ENCODE data around the gene ZNF284. TPM values are rescaled to one million over a fixed set of nuclear protein-coding genes. Genes with fewer than 3 reads are reported as not detected.

Gene ZNF284
- total RNA-seq = 1 to 10 TPM; 2.0 to 2.7 (median 2.4) TPM
- polyA plus RNA-seq = 1.00 TPM
- long read RNA-seq, donor 1, full-length matches to known transcripts = 3 of 5 reads
- long read RNA-seq, donor 1, partial matches to known transcripts = 0 of 5 reads
- long read RNA-seq, donor 1, other reads (novel, unspliced or antisense) = 2 of 5 reads
- long read RNA-seq, donor 2, full-length matches to known transcripts = 1 of 1 reads
- long read RNA-seq, donor 2, partial matches to known transcripts = 0 of 1 reads
- long read RNA-seq, donor 2, other reads (novel, unspliced or antisense) = 0 of 1 reads
- long read RNA-seq, donor 3, full-length matches to known transcripts = 2 of 4 reads
- long read RNA-seq, donor 3, partial matches to known transcripts = 0 of 4 reads
- long read RNA-seq, donor 3, other reads (novel, unspliced or antisense) = 2 of 4 reads
- long read RNA-seq, donor 4, full-length matches to known transcripts = 3 of 3 reads
- long read RNA-seq, donor 4, partial matches to known transcripts = 0 of 3 reads
- long read RNA-seq, donor 4, other reads (novel, unspliced or antisense) = 0 of 3 reads

DNA sequence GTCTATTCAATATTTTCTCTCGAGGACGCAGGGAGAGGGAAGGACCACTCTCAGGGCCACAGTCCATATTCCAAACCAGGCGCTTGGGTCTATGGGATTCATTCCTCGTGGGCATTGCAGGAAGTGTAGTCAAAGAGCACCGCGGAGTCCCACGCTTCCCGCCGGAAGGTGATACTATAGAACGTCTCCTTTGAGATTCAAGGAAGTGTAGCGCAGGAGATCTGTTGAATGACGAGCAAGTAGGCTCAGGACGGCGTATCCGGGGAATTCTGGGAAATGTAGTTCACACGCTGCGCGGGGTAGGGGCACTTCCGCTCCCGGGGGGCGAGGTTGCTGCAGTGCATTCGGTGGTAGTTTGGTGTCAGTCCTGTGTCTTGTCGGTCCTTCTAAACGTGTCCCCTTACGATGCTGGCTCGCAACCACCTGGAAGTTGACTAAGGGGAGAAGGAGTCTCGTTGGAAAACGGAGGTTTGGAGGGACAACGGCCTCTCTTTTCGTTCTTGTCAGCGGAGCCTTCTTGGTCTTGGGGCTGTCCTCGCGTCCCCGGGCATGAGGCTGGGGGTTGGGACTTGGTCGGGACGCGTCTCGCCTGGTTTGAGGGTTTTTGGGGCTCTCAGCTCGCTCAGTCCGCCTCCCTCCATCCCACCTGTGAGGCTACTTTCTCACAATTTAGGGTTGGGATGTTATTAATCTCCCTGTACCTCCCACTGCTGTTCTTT is at the start of gene ZNF284:
TSS of gene ZNF284 (plus strand) at position 336 of the 719 bp plus-strand sequence. CDS start 4,231 bp downstream, outside the sequence.
- DNase-seq = peak; percentile 87 to 90 (median 90)

DNA sequence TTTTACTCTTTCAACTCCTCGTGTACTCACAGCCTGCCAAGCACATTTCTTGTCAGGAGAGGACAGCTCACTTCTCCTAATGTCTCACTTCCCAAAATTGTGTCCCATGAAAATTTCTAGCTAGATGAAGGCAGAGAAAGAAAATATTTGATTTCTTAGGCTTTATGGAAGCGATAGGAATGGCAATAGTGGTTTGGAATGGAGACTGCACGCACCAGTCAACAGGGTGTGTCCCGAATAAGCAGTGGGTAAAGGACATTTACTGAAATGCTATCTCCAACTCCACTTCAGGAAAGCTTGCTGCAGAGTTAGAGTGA is 47.1 kb upstream of the ZNF284 start:
- ATAC-seq (no peak), DNase-seq (no peak)
- Histone ChIP-seq H3K27ac (ENCODE audit: low read length) (peak overlapping the region; percentile 43), H3K9me3 (ENCODE audit: control insufficient read depth, low read length) (peaks cover 6% of the 10 kb centered on the region), H3K27me3 (ENCODE audit: control insufficient read depth, insufficient read depth) (no peaks in the 10 kb centered on the region), H3K4me3 (ENCODE audit: low read length) (peak overlapping the region; percentile 71), H3K4me1 (ENCODE audit: control insufficient read depth, insufficient read depth, low read length) (peaks cover 1% of the 10 kb centered on the region)
- 36% methylated on average over 4 of the region's 4 CpGs for WGBS
- intact Hi-C loops (cut with DNase I) = no loop called here

More for the DNA sequence above, at the start of gene ZNF284:
- Histone ChIP-seq H3K9me3 (ENCODE audit: control insufficient read depth, low read length) (no peaks in the 10 kb centered on the region), H3K4me1 (ENCODE audit: control insufficient read depth, insufficient read depth, low read length) (no peaks in the 10 kb centered on the region), H3K27ac (ENCODE audit: low read length) (peak within 1 kb of the TSS; percentile 46), H3K4me3 (ENCODE audit: low read length) (peak within 1 kb of the TSS; percentile 76), H3K27me3 (ENCODE audit: control insufficient read depth, insufficient read depth) (no peaks in the 10 kb centered on the region)
- ATAC-seq = peak; percentile 99 to 100
- intact Hi-C loops (cut with DNase I) = no loop called here
- WGBS = under 1% methylated on average over 40 of the region's 40 CpGs

DNA sequence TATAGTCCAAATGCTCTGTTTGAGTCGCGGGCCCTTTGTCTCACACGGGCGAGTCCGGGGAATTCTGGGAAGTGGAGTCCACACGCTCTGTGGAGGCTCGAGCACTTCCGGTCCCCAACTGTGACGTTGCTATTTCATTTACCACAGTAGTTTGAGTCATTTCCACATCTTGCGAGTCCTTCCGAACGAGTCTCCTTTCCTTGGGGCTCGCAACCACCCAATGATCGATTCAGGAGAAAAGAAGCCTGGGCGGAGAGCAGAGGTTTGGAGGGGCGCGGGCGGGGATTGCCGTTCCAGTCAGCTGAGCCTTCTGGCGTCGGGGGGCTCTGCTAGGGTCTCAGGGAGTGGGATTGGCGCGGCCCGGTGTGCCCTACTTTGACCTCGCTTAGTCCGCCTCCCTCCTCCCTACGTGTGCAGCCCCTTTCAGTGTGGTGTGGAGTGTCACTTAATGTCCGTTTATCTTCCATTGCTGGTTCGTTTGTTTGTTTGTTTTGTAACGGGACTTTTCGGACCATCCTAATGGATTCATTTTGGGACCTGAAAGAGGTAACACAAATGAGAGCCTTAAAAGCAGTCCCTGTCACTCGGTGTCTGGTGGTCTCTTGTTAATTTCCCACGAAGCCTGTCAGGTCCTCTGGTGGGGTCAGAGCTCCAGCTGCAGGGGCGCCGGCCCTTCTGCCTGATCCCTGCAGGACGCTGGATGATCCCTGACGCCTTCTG is 46.6 kb upstream of the ZNF284 start, which contains the start of gene ZNF222:
TSS of gene ZNF222 (plus strand) at position 163 of the 720 bp plus-strand sequence. CDS start at position 221, 58 bp downstream.
- Histone ChIP-seq H3K4me3 (ENCODE audit: low read length) (peak within 1 kb of the TSS; percentile 71), H3K27me3 (ENCODE audit: control insufficient read depth, insufficient read depth) (no peaks in the 10 kb centered on the region), H3K4me1 (ENCODE audit: control insufficient read depth, insufficient read depth, low read length) (peaks cover 1% of the 10 kb centered on the region), H3K9me3 (ENCODE audit: control insufficient read depth, low read length) (peaks cover 6% of the 10 kb centered on the region), H3K27ac (ENCODE audit: low read length) (peak within 1 kb of the TSS; percentile 43)
- 2% methylated on average over 37 of the region's 37 CpGs for WGBS
- intact Hi-C loops (cut with DNase I) = no loop called here
- ATAC-seq (peak; percentile 99 to 100), DNase-seq (peak; percentile 87 to 93 (median 87))

DNA sequence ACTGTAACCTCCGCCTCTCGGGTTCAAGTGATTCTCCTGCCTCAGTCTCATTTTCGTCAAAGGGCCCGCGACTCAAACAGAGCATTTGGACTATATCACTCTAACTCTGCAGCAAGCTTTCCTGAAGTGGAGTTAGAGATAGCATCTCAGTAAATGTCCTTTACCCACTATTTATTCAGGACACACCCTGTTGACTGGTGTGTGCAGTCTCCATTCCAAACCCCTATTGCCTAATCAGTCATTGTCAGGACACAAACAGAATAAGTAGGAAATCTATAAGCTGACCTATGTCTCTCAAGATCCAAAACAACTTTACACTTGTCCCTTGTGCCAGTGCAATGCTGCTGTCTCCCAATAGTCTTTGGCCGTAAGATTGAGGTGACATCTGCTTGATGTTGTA is 45.3 kb upstream of the ZNF284 start:
- intact Hi-C loops (cut with DNase I) = no loop called here
- H3K4me1 ChIP-seq (ENCODE audit: control insufficient read depth, insufficient read depth, low read length) = peaks cover 1% of the 10 kb centered on the region
- WGBS = 97% methylated on average over 6 of the region's 6 CpGs
- H3K27ac ChIP-seq (ENCODE audit: low read length) = no peak overlapping the region
- H3K27me3 ChIP-seq (ENCODE audit: control insufficient read depth, insufficient read depth) = no peaks in the 10 kb centered on the region
- no peak for ATAC-seq
- DNase-seq = no peak
- H3K9me3 ChIP-seq (ENCODE audit: control insufficient read depth, low read length) = peaks cover 13% of the 10 kb centered on the region
- H3K4me3 ChIP-seq (ENCODE audit: low read length) = no peak overlapping the region

DNA sequence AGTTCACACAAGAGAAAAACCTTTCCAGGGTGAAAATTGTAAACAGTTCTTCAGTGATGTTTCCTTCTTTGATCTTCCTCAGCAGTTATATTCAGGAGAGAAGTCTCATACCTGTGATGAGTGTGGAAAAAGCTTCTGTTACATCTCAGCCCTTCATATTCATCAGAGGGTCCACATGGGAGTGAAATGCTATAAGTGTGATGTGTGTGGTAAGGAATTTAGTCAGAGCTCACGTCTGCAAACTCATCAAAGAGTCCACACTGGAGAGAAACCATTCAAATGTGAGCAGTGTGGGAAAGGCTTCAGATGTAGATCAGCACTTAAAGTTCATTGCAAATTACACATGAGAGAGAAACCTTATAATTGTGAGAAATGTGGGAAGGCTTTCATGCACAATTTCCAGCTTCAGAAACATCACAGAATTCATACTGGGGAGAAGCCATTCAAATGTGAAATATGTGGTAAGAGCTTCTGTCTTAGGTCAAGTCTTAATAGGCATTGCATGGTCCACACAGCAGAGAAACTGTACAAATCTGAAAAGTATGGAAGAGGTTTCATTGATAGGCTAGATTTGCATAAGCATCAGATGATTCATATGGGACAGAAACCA is 39.9 kb upstream of the ZNF284 start:
- no peak overlapping the region for H3K4me3 ChIP-seq (ENCODE audit: low read length)
- intact Hi-C loops (cut with DNase I) = no loop called here
- no peak overlapping the region for H3K27ac ChIP-seq (ENCODE audit: low read length)
- no peaks in the 10 kb centered on the region for H3K4me1 ChIP-seq (ENCODE audit: control insufficient read depth, insufficient read depth, low read length)
- peaks cover 27% of the 10 kb centered on the region for H3K9me3 ChIP-seq (ENCODE audit: control insufficient read depth, low read length)
- ATAC-seq (no peak), DNase-seq (no peak)
- H3K27me3 ChIP-seq (ENCODE audit: control insufficient read depth, insufficient read depth) = no peaks in the 10 kb centered on the region
- 85% methylated on average over 1 of the region's 1 CpG for WGBS

DNA sequence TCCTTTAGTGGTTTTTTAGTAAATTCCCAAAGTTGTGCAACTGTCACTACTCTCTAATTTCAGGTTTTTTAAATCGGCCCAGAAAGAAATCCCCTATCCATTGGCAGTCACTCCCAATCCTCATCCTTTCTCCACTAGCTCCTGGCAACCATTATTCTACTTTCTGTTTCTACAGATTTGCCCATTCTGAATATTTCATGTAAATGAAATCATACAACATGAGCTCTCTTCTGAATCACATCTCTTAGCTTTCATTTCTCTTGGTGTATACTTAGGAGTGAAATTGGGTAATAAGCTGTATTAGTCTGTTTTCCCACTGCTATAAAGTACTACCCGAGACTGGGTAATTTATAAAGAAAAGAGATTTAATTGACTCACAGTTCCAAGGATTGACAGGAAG is 29.8 kb upstream of the ZNF284 start:
- intact Hi-C loops (cut with DNase I) = no loop called here
- H3K4me3 ChIP-seq (ENCODE audit: low read length) = no peak overlapping the region
- no peaks in the 10 kb centered on the region for H3K9me3 ChIP-seq (ENCODE audit: control insufficient read depth, low read length)
- H3K27me3 ChIP-seq (ENCODE audit: control insufficient read depth, insufficient read depth) = no peaks in the 10 kb centered on the region
- DNase-seq = no peak
- H3K4me1 ChIP-seq (ENCODE audit: control insufficient read depth, insufficient read depth, low read length) = no peaks in the 10 kb centered on the region
- WGBS = 75% methylated on average over 2 of the region's 2 CpGs
- ATAC-seq = no peak
- no peak overlapping the region for H3K27ac ChIP-seq (ENCODE audit: low read length)

DNA sequence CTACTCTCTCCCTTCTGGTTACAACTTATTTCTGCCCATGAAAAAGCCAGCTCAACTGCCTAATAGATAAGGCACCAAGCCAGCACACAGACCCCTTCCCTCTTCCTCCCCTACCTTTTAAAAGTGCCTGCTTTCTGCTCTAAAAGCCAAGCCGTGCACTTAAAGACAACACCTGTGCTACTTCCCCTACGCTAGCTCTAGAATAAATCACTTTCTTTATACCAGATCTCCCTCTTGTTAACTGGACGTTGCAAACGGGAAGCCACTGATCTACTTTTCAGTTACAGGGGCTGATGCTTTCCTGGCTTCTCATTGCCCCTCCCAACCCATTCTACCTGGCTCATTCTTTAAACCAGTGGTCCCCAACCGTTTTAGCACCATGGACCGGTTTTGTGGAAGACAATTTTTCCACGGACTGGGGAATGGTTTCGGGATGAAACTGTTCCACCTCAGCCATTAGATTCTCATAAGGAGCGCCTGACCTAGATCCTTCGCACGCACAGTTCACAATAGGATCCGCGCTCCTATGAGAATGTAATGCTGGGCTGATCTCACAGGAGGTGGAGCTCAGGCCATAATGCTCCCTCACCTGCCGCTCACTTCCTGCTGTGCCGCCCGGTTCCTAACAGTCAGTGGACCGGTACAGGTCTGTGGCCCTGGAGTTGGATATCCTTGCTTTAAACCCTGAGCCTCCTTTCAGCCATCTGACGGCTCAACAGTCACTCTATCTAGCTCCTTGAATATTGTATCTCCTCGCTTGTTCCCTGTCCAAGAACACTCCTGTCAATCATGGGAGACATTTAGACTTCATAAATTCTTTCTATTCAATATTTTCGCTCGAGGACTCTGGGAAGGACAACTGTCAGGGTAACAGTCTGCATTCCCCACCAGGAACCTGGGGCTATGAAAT is 21.0 kb upstream of the ZNF284 start:
- no peak for DNase-seq
- peak overlapping the region; percentile 99 for H3K4me3 ChIP-seq (ENCODE audit: low read length)
- no peaks in the 10 kb centered on the region for H3K9me3 ChIP-seq (ENCODE audit: control insufficient read depth, low read length)
- intact Hi-C loops (cut with DNase I) = no loop called here
- ATAC-seq = peak; percentile 20 to 31
- H3K27ac ChIP-seq (ENCODE audit: low read length) = peak overlapping the region; percentile 76
- H3K27me3 ChIP-seq (ENCODE audit: control insufficient read depth, insufficient read depth) = no peaks in the 10 kb centered on the region
- peaks cover 7% of the 10 kb centered on the region for H3K4me1 ChIP-seq (ENCODE audit: control insufficient read depth, insufficient read depth, low read length)
- WGBS = 10% methylated on average over 21 of the region's 21 CpGs

DNA sequence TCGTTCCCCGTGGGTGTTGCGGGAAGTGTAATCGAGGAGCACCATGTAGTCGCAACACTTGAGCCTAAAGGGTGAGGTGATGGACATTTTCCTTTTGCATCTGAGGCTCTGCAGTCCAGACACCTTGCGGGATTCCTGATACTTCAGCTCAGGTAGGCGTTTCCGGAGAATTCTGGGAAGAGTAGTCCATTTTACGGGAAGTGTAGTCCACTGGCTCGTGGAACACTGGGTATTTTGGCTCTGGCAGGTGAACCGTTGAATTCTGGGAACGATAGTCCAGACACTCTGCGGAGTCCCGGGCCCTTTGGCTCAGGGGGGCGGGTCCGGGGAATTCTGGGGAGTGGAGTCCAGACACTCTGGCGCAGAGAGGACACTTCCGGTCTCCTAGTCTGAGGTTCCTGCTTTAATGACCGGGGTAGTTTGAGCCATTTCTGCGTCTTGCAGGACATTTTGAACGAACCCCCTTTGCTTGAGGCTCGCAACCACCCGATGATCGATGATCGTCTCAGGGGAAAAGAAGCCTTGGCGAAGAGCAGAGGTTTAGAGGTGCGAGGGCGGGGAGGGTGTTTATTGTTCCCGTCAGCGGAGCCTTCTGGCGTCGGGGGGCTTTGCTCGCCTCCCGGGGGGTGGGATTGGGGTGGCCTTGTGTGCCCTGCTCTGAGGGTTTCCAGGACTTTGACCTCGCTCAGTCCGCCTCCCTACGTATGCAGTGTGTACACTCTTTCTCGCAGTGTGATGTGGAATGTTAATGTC is 20.1 kb upstream of the ZNF284 start, which contains the start of gene ZNF223:
TSS of gene ZNF223 (plus strand) at position 387 of the 753 bp plus-strand sequence. CDS start 3,141 bp downstream, outside the sequence.
- under 1% methylated on average over 38 of the region's 38 CpGs for WGBS
- no peaks in the 10 kb centered on the region for H3K27me3 ChIP-seq (ENCODE audit: control insufficient read depth, insufficient read depth)
- ATAC-seq = peak; percentile 100
- H3K27ac ChIP-seq (ENCODE audit: low read length) = peak within 1 kb of the TSS; percentile 76
- H3K4me3 ChIP-seq (ENCODE audit: low read length) = peak within 1 kb of the TSS; percentile 99
- peak; percentile 95 to 97 (median 97) for DNase-seq
- peaks cover 7% of the 10 kb centered on the region for H3K4me1 ChIP-seq (ENCODE audit: control insufficient read depth, insufficient read depth, low read length)
- H3K9me3 ChIP-seq (ENCODE audit: control insufficient read depth, low read length) = no peaks in the 10 kb centered on the region
- intact Hi-C loops (cut with DNase I) = no loop called here

DNA sequence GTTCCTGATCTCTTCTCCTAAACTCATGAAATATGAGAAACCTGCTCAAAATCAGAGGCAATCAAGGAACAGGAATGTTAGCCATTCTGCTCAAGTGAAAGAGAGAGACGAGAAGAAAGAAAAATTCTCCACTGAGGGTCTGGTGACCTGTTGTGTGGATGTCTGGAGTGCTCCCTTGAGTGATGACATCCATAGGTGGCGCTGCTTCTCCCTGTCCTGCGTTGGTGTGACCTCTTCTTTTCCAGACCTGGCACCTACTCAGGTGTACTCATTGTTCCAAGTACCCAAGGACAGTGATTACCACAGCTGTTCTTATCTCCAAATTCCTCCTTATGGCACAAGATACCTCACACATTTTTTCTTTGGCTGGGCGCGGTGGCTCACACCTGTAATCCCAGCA is 16.1 kb upstream of the ZNF284 start:
- H3K4me1 ChIP-seq (ENCODE audit: control insufficient read depth, insufficient read depth, low read length) = peaks cover 7% of the 10 kb centered on the region
- H3K9me3 ChIP-seq (ENCODE audit: control insufficient read depth, low read length) = no peaks in the 10 kb centered on the region
- DNase-seq (no peak), ATAC-seq (no peak)
- no peak overlapping the region for H3K4me3 ChIP-seq (ENCODE audit: low read length)
- intact Hi-C loops (cut with DNase I) = no loop called here
- H3K27me3 ChIP-seq (ENCODE audit: control insufficient read depth, insufficient read depth) = no peaks in the 10 kb centered on the region
- 92% methylated on average over 5 of the region's 5 CpGs for WGBS
- H3K27ac ChIP-seq (ENCODE audit: low read length) = no peak overlapping the region
